ENCODE measurements around the gene MARCKS. TPM values are rescaled to one million over a fixed set of nuclear protein-coding genes. Genes with fewer than 3 reads are reported as not detected.
A peak's percentile ranks its signal among the peaks of the same experiment; 100 is the strongest.

The MARCKS gene
- total RNA-seq, 4 donors from 2014 or later, result 103 to 182 (median 156) TPM

GRCh38 chr6:113859349-113860180, 2.4 kb downstream of the MARCKS start:
- peak overlapping the region; percentile 92 to 100 (median 96) for H3K27ac ChIP-seq
- DNase-seq (ENCODE audit: low spot score in 2 of 2), result peak; percentile 17 to 18
- H3K36me3 ChIP-seq, result no peaks in the 10 kb centered on the region
- 10 to 17% methylated on average over 54 to 78 of the region's 90 CpGs for WGBS, 2 donors
- no peak for TF ChIP-seq POLR2A (IDR thresholded peaks at IDR 0.05)
- TF ChIP-seq EP300 (IDR thresholded peaks at IDR 0.05), result no peak
- peak in 1 of 5 experiments; percentile 7 for TF ChIP-seq CTCF (IDR thresholded peaks at IDR 0.05)
- peaks cover 0 to 24% (median 6%) of the 10 kb centered on the region in 4 donors for H3K4me1 ChIP-seq
- no peaks in the 10 kb centered on the region for H3K27me3 ChIP-seq
- H3K9me3 ChIP-seq, result no peaks in the 10 kb centered on the region
- peak overlapping the region; percentile 64 to 87 (median 72) for H3K4me3 ChIP-seq

- no peak for TF ChIP-seq EP300 (IDR thresholded peaks at IDR 0.05)
- TF ChIP-seq CTCF (IDR thresholded peaks at IDR 0.05), result no peak
- no peak for TF ChIP-seq POLR2A (IDR thresholded peaks at IDR 0.05)
- Histone ChIP-seq H3K4me3 (peak overlapping the region; percentile 20 to 87 (median 65)), H3K36me3 (no peaks in the 10 kb centered on the region), H3K4me1 (peaks cover 0 to 22% (median 6%) of the 10 kb centered on the region in 4 donors), H3K27me3 (no peaks in the 10 kb centered on the region), H3K9me3 (no peaks in the 10 kb centered on the region), H3K27ac (peak overlapping the region; percentile 92 to 100 (median 96))
- WGBS, 2 donors, result 15 to 30% methylated on average over 20 to 50 of the region's 56 CpGs
- peak; percentile 16 to 65 for DNase-seq (ENCODE audit: low spot score in 2 of 2)
Observed at GRCh38 chr6:113860181-113860955, 3.2 kb downstream of the MARCKS start.

DNA sequence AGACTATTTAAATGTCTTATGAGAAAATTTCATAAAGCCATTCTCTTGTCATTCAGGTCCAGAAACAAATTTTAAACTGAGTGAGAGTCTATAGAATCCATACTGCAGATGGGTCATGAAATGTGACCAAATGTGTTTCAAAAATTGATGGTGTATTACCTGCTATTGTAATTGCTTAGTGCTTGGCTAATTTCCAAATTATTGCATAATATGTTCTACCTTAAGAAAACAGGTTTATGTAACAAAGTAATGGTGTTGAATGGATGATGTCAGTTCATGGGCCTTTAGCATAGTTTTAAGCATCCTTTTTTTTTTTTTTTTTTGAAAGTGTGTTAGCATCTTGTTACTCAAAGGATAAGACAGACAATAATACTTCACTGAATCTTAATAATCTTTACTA, 5.0 kb downstream of the MARCKS start:
- Histone ChIP-seq H3K9me3 (no peaks in the 10 kb centered on the region), H3K36me3 (no peaks in the 10 kb centered on the region), H3K27me3 (no peaks in the 10 kb centered on the region), H3K27ac (peak overlapping the region in 2 of 4 donors; percentile 92 to 100), H3K4me1 (peaks cover 0 to 25% (median 6%) of the 10 kb centered on the region in 4 donors), H3K4me3 (no peak overlapping the region)
- TF ChIP-seq POLR2A (IDR thresholded peaks at IDR 0.05) (no peak), CTCF (IDR thresholded peaks at IDR 0.05) (no peak), EP300 (IDR thresholded peaks at IDR 0.05) (no peak)
- DNase-seq (ENCODE audit: low spot score in 2 of 2), result no peak

- DNase-seq (ENCODE audit: low spot score in 2 of 2), result no peak
- Histone ChIP-seq H3K9me3 (no peaks in the 10 kb centered on the region), H3K27me3 (no peaks in the 10 kb centered on the region), H3K27ac (no peak overlapping the region), H3K4me3 (no peak overlapping the region), H3K4me1 (peaks cover 0 to 14% (median 0%) of the 10 kb centered on the region in 4 donors), H3K36me3 (no peaks in the 10 kb centered on the region)
- no peak for TF ChIP-seq EP300 (IDR thresholded peaks at IDR 0.05)
- no peak for TF ChIP-seq POLR2A (IDR thresholded peaks at IDR 0.05)
- TF ChIP-seq CTCF (IDR thresholded peaks at IDR 0.05), result no peak
- 84 to 93% methylated on average over 2 of the region's 2 CpGs for WGBS, 2 donors
Observed at GRCh38 chr6:113870917-113871316, 13.8 kb downstream of the MARCKS start.

GRCh38 chr6:113871975-113872374, 14.8 kb downstream of the MARCKS start:
- no peaks in the 10 kb centered on the region for H3K36me3 ChIP-seq
- no peak for DNase-seq (ENCODE audit: low spot score in 2 of 2)
- TF ChIP-seq POLR2A (IDR thresholded peaks at IDR 0.05) (no peak), CTCF (IDR thresholded peaks at IDR 0.05) (no peak), EP300 (IDR thresholded peaks at IDR 0.05) (no peak)
- H3K9me3 ChIP-seq, result no peaks in the 10 kb centered on the region
- H3K27ac ChIP-seq, result peak overlapping the region in 1 of 4 donors; percentile 1
- no peak overlapping the region for H3K4me3 ChIP-seq
- WGBS, 2 donors, result 67 to 70% methylated on average over 3 of the region's 3 CpGs
- H3K27me3 ChIP-seq, result no peaks in the 10 kb centered on the region
- H3K4me1 ChIP-seq, result peaks cover 0 to 13% (median 0%) of the 10 kb centered on the region in 4 donors
